Measurements from ENCODE around the gene AXIN1. TPM values are rescaled to one million over a fixed set of nuclear protein-coding genes. Genes with fewer than 3 reads are reported as not detected.
A peak's percentile ranks its signal among the peaks of the same experiment; 100 is the strongest.

AXIN1 gene, protein sequence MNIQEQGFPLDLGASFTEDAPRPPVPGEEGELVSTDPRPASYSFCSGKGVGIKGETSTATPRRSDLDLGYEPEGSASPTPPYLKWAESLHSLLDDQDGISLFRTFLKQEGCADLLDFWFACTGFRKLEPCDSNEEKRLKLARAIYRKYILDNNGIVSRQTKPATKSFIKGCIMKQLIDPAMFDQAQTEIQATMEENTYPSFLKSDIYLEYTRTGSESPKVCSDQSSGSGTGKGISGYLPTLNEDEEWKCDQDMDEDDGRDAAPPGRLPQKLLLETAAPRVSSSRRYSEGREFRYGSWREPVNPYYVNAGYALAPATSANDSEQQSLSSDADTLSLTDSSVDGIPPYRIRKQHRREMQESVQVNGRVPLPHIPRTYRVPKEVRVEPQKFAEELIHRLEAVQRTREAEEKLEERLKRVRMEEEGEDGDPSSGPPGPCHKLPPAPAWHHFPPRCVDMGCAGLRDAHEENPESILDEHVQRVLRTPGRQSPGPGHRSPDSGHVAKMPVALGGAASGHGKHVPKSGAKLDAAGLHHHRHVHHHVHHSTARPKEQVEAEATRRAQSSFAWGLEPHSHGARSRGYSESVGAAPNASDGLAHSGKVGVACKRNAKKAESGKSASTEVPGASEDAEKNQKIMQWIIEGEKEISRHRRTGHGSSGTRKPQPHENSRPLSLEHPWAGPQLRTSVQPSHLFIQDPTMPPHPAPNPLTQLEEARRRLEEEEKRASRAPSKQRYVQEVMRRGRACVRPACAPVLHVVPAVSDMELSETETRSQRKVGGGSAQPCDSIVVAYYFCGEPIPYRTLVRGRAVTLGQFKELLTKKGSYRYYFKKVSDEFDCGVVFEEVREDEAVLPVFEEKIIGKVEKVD
- 10 to 100 TPM; 33.0 to 46.3 (median 40.0) TPM for total RNA-seq
- long read RNA-seq, donor 1, transcript AXIN1-202 (10 exons, 3,324 nt), result minor isoform, 20 of 70 reads
- long read RNA-seq, donor 1, transcript AXIN1-201 (11 exons, 3,643 nt), result major isoform, 21 of 70 reads
- long read RNA-seq, donor 1, partial matches to known transcripts, result 19 of 70 reads
- long read RNA-seq, donor 1, other reads (novel, unspliced or antisense), result 10 of 70 reads
- long read RNA-seq, donor 2, partial matches to known transcripts, result 2 of 2 reads
- long read RNA-seq, donor 2, other reads (novel, unspliced or antisense), result 0 of 2 reads

DNA sequence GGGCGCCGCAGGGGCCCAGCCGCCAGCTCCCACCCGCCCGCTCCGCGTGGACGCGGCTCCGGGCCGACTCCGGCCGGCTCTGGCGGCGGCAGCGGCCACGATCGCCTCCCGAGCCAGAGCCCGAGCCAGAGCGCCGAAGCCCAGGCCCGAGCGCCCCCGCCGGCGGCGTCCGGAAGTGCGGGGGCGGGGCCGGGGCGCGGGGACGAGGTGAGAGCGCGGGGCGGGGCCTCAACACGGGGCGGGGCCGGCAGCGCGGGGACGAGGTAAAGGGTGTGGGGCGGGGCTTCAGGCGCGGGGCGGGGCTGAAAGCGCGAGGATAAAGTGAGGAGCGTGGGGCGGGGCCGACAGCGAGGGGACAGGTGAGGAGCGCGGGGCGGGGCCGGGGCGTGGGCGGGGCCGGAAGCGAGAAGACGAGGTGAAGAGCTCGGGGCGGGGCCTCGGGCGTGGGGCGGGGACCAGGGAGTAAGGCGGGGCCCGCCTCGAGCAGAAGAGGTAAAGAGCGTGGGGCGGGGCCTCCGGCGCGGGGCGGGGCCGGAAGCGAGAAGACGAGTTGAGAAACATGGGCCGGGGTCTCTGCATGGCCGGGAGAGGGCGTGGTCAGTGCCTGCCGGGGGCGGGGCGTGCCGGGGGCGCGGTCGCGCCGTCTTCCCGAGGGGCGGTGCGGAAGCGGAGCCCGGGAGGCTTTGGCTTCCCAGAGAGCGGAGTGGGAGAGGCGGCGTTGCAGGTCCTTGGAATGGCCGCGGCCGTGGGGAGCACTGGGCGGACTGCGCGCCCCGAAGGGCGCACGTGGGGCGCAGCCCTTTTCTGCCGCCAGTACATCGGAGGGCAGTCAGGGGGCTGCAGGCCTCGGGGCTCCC, at the start of gene AXIN1:
TSS of gene AXIN1 (minus strand) at position 177 of the 857 bp plus-strand sequence. CDS start 5,698 bp downstream, outside the sequence.
- TF ChIP-seq, protein P1, sequence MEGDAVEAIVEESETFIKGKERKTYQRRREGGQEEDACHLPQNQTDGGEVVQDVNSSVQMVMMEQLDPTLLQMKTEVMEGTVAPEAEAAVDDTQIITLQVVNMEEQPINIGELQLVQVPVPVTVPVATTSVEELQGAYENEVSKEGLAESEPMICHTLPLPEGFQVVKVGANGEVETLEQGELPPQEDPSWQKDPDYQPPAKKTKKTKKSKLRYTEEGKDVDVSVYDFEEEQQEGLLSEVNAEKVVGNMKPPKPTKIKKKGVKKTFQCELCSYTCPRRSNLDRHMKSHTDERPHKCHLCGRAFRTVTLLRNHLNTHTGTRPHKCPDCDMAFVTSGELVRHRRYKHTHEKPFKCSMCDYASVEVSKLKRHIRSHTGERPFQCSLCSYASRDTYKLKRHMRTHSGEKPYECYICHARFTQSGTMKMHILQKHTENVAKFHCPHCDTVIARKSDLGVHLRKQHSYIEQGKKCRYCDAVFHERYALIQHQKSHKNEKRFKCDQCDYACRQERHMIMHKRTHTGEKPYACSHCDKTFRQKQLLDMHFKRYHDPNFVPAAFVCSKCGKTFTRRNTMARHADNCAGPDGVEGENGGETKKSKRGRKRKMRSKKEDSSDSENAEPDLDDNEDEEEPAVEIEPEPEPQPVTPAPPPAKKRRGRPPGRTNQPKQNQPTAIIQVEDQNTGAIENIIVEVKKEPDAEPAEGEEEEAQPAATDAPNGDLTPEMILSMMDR (IDR thresholded peaks at IDR 0.05), result peak; percentile 64
- DNase-seq, result peak; percentile 100
- H3K4me3 ChIP-seq, result peak within 1 kb of the TSS; percentile 68
- intact Hi-C loops (cut with DNase I, micrococcal nuclease), result no loop called here
- peak; percentile 93 for ATAC-seq
- no peaks in the 10 kb centered on the region for H3K36me3 ChIP-seq (ENCODE audit: low read depth)
- peaks cover 15% of the 10 kb centered on the region for H3K4me1 ChIP-seq (ENCODE audit: low read depth)
- H3K9me3 ChIP-seq, result no peaks in the 10 kb centered on the region

DNA sequence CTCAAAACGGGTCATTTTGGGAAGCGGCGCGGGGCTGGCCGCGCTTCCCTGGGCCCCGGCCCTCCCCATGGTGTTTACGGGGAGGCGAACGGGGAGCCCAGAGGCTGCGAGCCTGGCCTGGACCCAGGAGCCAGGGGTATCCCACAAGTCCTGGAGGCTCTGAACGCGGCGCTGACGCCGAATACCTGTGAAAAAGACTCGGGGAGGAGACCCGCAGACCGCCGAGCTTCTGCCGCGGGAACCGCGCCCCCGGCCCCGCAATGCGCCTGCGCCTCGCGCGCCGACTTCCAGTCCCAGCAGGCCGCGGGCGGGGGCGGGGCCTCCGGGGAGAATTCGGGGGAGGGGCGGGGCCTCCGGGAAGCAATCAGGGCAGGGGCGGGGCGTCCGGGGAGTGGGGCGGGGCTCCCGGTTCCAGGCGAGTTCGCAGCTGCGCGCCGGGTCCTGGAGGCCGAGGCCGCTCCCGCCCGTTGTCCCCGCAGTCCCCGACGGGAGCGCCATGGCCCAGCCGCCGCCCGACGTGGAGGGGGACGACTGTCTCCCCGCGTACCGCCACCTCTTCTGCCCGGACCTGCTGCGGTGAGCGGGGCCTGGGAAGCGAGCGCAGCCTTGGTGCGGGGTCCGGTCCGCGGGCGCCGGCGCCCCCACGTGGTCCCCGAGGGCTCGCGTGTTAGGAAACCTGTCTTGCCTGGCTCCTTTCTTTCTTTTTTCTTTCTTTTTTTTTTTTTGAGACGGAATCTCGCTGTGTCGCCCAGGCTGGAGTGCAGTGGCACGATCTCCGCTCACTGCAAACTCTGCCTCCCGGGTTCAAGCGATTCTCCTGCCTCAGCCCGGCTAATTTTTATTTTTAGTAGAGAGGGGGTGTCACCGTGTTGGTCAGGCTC, 49.2 kb upstream of the AXIN1 start, which contains the start of gene DECR2:
TSS of gene DECR2 (plus strand) at position 418 of the 881 bp plus-strand sequence. CDS start at position 497, 79 bp downstream.
- H3K36me3 ChIP-seq (ENCODE audit: low read depth), result no peaks in the 10 kb centered on the region

DNA sequence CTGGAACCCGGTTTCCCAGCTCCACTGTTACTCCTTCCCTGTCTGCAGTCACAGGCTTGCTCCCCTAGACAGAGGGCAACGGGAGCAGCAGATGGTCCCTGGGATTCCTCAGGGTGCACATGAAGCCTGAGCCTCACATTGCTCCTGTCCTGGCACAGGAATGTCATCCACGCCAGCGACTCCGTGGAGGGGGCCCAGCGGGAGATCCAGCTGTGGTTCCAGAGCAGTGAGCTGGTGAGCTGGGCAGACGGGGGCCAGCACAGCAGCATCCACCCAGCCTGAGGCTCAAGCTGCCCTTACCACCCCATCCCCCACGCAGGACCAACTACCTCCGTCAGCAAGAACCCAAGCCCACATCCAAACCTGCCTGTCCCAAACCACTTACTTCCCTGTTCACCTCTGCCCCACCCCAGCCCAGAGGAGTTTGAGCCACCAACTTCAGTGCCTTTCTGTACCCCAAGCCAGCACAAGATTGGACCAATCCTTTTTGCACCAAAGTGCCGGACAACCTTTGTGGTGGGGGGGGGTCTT, 47.6 kb upstream of the AXIN1 start:
- DNase-seq, result peak in 1 of 3 donors; percentile 38
- TF ChIP-seq, protein P1 (IDR thresholded peaks at IDR 0.05), result no peak
- no peak overlapping the region for H3K4me3 ChIP-seq
- intact Hi-C loops (cut with DNase I, micrococcal nuclease), result no loop called here
- H3K9me3 ChIP-seq, result no peaks in the 10 kb centered on the region
- peaks cover 10% of the 10 kb centered on the region for H3K4me1 ChIP-seq (ENCODE audit: low read depth)
- H3K36me3 ChIP-seq (ENCODE audit: low read depth), result no peaks in the 10 kb centered on the region
- ATAC-seq, result no peak

More for the DNA sequence above, 49.2 kb upstream of the AXIN1 start, which contains the start of gene DECR2:
- TF ChIP-seq, protein P1 (IDR thresholded peaks at IDR 0.05), result no peak
- DNase-seq (peak; percentile 97 to 99 (median 99)), ATAC-seq (peak; percentile 94)
- intact Hi-C loops (cut with DNase I, micrococcal nuclease), result no loop called here
- peak within 1 kb of the TSS; percentile 41 for H3K4me3 ChIP-seq
- H3K4me1 ChIP-seq (ENCODE audit: low read depth), result peaks cover 5% of the 10 kb centered on the region
- H3K9me3 ChIP-seq, result no peaks in the 10 kb centered on the region

DNA sequence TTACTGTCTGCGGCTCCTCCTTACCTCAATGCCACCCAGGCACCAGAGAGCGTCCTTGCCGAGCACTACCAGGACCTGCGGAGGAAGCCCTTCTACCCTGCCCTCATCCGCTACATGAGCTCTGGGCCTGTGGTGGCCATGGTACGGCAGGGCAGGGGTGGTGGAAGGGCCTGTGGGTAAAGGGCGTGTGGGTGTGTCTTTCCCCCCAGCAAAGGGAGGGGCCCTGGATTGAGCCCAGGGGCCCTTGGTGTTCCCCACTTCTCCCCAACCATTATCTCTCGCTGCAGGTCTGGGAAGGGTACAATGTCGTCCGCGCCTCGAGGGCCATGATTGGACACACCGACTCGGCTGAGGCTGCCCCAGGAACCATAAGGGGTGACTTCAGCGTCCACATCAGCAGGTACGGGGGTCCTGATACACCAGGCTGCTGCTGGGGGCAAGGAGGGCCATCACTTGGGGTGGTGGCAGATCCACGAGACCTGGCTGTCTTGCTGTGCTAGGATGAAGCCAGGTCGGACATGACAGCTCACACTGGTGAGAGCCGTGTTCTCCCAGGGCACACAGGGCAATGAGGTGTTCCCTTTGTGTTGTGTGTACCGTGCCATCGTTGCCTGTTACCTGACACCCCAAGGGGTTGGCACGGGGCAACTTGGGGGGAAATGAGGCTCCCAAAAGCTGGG, 47.0 kb upstream of the AXIN1 start:
- Histone ChIP-seq H3K9me3 (no peaks in the 10 kb centered on the region), H3K36me3 (ENCODE audit: low read depth) (no peaks in the 10 kb centered on the region), H3K4me1 (ENCODE audit: low read depth) (peaks cover 10% of the 10 kb centered on the region), H3K4me3 (no peak overlapping the region)
- DNase-seq, result no peak
- ATAC-seq, result no peak
- TF ChIP-seq, protein P1 (IDR thresholded peaks at IDR 0.05), result no peak
- intact Hi-C loops (cut with DNase I, micrococcal nuclease), result no loop called here

All from mucosa of descending colon (tissue), 3 donors.